Suprapubic skin (tissue), 4 donors: ENCODE data around the gene PLCB1.

Experiments
- EP300 ChIP-seq: sonication (generic); formaldehyde crosslinking; IDR thresholded peaks from one replicate; pipeline ENCODE4 v1.6.1; 2017; ENCODE audit warnings: antibody characterized with exemption
- POLR2A ChIP-seq, 2 donors: fragments of 450-650 bp; IDR thresholded peaks; one replicate each; pipeline ENCODE4 v1.6.1; 2017; ENCODE audit warnings: antibody characterized with exemption in 2 of 2, mild to moderate bottlenecking in 2 of 2, moderate library complexity in 2 of 2
- POLR2AphosphoS5 ChIP-seq, 3 donors: sonication (generic); formaldehyde crosslinking; IDR thresholded peaks; one replicate each; pipeline ENCODE4 v1.6.1; 2017; ENCODE audit warnings: antibody characterized with exemption in 3 of 3
- TF ChIP-seq, protein P1 (sequence below), 2 donors: fragments of 200-600 bp in 1 of 2; fragments of 450-650 bp in 1 of 2; sonication (generic) in 1 of 2; IDR thresholded peaks; one replicate each; pipeline ENCODE4 v1.5.1; 2016 to 2019; ENCODE audit warnings: antibody characterized with exemption in 2 of 2, mild to moderate bottlenecking in 1 of 2, moderate library complexity in 1 of 2

DNA sequence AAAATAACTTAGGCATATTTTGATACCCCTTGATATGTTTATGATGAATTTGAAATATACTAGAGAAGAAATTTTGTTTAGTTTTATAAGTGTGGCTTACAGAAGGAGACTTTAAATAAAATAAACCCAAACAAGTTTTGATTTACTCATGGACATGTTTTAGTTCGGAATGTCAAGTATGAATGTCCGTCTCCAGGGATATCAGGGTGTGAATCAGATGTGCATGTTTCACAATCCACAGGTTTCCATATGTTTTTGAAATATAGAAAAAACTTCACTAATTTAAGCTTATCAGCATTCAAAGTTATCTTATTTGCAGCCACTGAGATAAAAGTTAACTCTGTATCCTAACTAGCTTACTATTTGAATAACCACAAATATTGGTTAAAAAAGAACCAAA lies 51.5 kb downstream of the PLCB1 start:
- TF ChIP-seq, protein P1, sequence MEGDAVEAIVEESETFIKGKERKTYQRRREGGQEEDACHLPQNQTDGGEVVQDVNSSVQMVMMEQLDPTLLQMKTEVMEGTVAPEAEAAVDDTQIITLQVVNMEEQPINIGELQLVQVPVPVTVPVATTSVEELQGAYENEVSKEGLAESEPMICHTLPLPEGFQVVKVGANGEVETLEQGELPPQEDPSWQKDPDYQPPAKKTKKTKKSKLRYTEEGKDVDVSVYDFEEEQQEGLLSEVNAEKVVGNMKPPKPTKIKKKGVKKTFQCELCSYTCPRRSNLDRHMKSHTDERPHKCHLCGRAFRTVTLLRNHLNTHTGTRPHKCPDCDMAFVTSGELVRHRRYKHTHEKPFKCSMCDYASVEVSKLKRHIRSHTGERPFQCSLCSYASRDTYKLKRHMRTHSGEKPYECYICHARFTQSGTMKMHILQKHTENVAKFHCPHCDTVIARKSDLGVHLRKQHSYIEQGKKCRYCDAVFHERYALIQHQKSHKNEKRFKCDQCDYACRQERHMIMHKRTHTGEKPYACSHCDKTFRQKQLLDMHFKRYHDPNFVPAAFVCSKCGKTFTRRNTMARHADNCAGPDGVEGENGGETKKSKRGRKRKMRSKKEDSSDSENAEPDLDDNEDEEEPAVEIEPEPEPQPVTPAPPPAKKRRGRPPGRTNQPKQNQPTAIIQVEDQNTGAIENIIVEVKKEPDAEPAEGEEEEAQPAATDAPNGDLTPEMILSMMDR (IDR thresholded peaks at IDR 0.05), result no peak
- TF ChIP-seq POLR2A (IDR thresholded peaks at IDR 0.05), result no peak
- TF ChIP-seq POLR2AphosphoS5 (IDR thresholded peaks at IDR 0.05), result no peak
- TF ChIP-seq EP300, result no peak
